Stimulated activated CD8-positive, alpha-beta memory T cell treated with anti-CD3 and anti-CD28 coated beads, Interleukin-7, amount 100 ng/mL, for 1 hour (primary cell): ENCODE measurements around the gene OBSCN.
"Not testable (repeated sequence)": the region's sequence is repeated elsewhere in the genome, so short reads cannot be mapped to it uniquely, and the experiment has no call there.

Experiments
- DNase-seq, 2 donors: peaks; one replicate each; pipeline ENCODE4 v3.0.0-alpha.2; 2020; ENCODE audit warnings: low read depth in 2 of 2

OBSCN gene

DNA sequence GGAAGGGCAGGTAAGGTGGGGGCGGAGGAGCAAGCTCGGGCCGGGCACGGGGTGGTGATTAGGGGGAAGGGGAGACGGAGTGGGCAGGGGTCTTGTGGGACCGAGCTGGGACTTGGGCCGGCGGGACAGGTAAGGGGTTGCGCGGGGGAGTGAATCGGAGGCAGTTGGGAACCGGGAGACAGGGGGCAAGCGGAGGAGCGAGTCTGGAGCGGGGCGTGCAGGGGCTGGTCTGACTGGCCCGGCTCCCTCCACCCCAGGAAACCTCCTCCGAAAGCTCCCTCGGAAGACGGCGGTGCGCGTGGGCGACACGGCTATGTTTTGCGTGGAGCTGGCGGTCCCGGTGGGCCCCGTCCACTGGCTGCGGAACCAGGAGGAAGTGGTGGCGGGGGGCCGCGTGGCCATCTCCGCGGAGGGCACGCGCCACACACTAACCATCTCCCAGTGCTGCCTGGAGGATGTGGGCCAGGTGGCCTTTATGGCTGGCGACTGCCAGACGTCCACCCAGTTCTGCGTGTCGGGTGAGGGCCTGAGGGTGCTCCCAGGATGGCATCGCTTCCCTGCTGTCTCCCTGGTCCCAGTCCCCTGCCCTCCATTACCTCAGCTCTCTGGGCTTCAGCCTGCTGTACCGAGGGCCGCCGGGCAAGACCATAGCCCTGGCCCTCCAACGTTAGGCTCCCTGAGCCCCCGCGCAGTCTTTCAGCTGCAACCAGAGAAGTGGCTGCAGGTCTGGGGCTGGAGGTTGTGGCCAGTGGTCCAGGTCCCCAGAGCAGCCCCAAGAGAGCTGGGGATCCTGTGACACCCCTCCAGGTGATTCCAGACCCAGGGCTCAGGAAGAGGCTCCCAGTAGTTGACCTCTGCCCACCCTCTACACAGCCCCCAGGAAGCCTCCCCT lies 6.3 kb downstream of the OBSCN start:
- no peak for DNase-seq

- DNase-seq = no peak
These were observed 7.2 kb downstream of the OBSCN start for GRCh38 chr1:228214921-228215662.

- DNase-seq = no peak
These were observed 7.8 kb downstream of the OBSCN start for GRCh38 chr1:228215663-228216116.

DNA sequence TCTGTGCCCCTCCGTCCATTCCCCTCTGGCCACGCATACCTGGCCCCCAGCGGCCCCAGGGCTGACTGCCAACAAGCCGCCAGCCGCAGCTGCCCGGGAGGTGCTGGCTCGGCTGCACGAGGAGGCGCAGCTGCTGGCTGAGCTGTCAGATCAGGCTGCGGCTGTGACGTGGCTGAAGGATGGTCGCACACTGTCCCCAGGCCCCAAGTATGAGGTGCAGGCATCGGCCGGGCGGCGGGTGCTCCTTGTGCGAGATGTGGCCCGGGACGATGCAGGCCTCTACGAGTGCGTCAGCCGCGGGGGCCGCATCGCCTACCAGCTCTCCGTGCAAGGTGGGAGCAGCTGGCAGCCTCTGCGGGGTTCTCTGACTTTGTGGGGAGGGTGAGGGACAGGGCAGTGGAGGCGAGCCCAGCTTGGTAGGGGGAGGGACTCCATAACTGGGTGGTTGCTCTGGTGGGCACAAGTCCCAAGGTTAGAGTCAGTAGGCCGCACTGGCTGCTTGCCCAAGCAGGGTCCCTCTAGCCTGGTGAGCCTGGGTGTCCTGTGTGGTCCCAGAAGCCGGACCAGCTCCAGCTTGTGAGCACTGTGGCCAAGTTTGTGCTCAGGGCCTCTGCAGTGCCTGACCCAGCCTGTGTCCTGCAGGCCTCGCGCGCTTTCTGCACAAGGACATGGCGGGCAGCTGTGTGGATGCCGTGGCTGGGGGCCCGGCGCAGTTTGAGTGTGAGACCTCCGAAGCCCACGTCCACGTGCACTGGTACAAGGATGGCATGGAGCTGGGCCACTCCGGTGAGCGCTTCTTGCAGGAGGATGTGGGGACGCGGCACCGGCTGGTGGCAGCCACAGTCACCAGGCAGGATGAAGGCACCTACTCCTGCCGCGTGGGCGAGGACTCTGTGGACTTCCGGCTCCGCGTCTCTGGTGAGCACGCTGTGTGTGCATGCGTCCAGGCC lies 8.8 kb downstream of the OBSCN start:
- no peak for DNase-seq

GRCh38 chr1:228217551-228218344 lies 9.9 kb downstream of the OBSCN start:
- DNase-seq = no peak

DNA sequence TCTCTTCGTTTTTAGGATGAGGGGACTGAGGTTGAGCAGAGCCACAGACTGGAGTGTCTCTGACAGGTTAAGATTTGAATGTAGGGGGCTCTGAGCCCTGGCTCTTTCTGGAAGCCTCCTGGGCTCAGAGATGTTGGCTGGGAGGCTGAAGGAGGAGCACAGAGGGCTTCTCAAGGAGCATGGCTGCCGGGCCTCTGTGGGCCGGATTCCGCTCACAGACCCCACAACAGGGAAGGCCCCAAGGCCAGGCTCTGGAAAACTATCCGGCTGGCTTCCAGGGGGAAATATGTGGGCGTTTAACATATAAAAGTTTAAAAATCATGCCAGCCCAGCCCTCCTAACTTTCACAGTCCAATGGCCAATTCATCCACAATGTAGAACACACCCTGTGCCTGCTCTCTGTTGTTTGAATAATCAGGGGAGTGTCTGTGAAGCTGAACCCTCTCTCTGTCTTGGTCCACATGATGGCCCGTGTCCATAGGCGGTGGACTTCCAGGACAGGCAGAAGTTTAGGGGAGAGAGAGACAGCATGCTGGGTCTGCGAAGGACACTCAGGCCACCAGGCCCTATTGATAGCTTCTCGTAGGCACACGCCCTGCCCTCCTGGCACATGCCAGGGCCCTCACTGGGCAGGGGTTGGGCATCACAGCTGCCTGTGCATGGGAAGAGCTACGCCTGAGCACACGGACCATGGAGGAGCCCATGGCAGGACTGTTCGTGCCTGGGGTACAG lies 10.8 kb downstream of the OBSCN start:
- DNase-seq = no peak

- DNase-seq = no peak
These were observed 11.6 kb downstream of the OBSCN start for GRCh38 chr1:228219245-228219961.

DNA sequence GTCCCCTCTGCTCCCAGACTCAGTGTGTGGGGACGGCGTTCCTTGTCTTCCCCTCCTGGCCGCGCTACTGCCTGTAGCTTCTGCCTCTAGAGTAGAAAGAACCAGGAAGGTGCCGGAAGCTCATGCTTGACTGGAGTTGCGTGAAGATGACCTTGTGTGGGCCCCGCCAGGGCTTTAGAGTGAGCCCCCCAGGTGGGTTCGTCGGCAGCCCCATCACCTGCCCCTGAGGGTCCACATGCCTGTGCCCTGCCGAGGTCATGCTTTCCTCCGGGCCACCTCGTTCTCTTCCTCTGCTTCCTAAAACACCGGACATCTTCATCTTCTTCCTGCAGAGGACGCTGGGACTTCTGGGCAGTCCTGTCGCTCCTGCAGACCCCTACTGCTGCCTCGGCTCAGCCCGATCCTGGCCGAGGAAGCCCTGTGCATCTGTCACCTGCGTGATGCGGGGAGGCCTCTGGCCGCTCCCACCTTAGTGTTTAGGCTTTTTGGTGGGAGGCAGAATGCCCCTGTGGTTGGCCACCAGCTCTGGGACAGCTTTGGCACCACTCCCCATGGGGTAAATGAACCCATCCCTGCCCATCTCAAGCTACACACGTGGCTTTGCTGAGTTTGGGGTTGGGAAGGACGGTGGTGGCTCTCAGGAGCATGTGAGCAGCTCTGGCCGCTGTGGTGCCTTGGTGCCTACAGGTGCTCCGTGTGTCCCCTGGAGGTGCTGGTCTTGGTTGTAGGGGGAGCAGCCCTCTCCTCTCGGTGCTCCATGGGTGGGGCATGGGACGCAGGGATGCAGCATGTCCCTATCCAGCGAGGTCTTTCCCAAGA lies 12.3 kb downstream of the OBSCN start:
- DNase-seq = no peak

- DNase-seq = not testable (repeated sequence)
These were observed 13.3 kb downstream of the OBSCN start for GRCh38 chr1:228221097-228221496.

DNA sequence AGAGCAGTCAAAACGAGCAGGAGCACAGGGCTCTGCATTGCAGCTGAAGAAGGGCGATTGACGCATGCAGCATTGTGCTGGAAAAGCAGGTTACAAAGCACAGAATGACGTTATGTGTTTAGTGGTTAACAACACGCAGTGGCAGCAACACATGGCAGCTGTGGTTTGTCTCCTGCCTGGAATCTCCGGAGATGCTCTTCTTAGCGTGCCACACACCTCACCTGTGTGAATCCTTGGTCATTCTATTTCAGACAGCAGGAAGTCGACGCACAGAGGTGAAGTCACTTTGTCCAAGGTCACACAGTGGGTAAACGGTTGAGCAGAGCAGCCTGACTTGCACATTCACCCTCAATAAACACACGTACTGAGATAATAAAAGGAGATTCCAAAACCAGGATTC lies 14.7 kb downstream of the OBSCN start:
- DNase-seq = no peak

- no peak for DNase-seq
These were observed 16.6 kb downstream of the OBSCN start for GRCh38 chr1:228224198-228225164.

DNA sequence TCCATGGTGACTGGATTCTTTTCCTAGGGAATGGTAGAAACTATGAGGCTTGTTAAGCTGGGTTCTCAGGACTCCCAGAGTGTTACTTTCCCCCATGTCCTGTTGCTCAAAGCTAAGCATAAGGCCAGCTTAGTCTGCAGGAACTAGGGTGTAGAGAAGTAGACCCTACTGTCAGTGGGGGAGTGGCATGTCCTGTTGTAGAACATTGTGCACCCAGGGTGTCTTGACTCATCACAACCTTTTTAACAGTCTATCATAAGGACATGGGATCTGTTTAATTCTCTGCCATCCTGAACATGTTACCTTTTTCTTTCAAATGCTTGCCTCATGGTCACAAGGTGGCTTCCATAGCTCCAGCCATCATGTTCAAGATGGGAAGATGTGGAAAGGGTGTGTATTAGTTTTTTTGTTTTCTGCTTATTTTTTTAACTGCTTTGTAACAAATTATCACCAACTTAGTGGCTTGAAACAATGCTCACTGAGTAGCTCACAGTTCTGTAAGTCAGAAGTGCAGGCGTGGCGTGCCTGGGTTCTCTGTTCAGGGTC lies 17.4 kb downstream of the OBSCN start:
- no peak for DNase-seq

- no peak for DNase-seq
These were observed 17.9 kb downstream of the OBSCN start for GRCh38 chr1:228225740-228226139.

DNA sequence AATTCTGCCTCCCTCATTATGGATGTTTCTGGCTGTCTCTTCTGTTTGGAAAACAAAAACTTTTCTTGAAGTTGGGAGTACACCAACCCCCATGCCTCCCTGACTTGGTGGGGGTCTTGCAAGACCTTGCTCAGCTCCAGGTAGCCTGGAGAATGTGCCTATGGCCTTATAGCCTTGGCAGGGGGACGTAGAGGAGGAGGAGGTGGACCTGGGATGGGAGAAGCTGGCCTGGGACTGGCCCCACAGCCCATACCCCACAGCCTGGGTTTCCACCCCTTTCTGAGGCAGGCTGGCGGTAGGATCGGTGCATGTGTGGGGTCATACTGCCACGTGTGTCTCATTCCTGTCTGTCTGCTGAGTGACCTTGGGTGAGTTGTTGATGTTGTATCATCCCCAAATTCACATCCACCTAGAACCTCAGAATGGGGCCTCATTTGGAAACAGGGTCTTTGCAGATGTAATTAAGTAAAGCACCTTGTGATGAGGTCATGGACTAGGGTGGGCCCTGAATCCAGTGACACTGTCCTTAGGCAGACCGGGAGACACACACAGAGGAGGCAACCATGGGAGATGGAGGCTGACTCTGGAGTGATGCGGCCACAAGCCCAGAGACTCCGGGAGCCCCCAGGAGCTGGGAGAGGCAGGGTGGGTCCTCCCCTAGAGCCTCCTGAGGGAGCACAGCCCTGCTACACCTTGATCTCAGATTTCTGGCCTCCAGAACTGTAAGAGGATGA lies 18.5 kb downstream of the OBSCN start:
- no peak for DNase-seq

GRCh38 chr1:228226956-228227791 lies 19.3 kb downstream of the OBSCN start:
- no peak for DNase-seq

- not testable (repeated sequence) for DNase-seq
These were observed 20.3 kb downstream of the OBSCN start for GRCh38 chr1:228228147-228228546.
